ENCODE data around the gene BOLA2B. TPM values are rescaled to one million over a fixed set of nuclear protein-coding genes. Genes with fewer than 3 reads are reported as not detected.
"Not testable (repeated sequence)": the region's sequence is repeated elsewhere in the genome, so short reads cannot be mapped to it uniquely, and the experiment has no call there.

Gene BOLA2B
- total RNA-seq, 1 donor from 2014 or later: 183 TPM

DNA sequence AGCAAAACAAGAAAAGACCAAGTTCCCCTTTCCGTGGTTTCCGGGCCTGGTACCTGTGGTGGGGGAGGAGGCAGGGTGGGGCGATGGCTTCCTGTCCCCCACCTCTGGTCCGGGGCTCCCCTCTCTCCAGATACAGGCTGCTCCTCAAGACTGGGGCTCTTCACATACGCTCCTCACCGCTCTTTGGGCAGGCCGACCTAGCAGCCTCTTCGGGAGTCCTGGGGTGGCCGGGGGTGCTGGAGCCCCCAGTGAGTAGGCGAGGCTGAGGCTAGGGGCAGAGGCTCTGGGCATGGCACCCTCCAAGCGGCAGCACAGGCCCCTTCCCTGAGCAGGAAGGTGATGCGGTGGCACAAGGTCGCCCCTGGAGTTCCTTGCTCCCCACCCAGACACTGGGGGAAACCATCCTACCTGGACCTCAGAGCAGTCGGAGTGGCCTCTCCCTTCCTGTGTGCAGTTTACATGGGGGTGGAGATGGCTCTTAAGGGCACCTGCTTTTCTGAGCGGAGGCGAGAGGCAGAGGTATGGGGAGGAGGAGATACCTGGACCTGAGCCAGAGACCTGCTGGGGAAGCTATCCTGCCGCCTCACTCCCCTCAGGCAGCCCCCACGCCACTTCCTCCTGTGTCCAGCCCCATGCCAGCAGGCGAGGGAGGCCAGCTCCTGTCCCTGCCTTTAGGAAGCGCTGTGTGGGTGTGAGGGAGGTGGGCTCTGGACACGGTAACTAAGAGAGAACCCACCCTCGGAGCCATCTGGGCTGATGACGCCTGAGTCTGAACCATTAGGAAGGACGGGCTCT, 9.2 kb downstream of the BOLA2B start:
- intact Hi-C loops (cut with micrococcal nuclease): no loop called here

DNA sequence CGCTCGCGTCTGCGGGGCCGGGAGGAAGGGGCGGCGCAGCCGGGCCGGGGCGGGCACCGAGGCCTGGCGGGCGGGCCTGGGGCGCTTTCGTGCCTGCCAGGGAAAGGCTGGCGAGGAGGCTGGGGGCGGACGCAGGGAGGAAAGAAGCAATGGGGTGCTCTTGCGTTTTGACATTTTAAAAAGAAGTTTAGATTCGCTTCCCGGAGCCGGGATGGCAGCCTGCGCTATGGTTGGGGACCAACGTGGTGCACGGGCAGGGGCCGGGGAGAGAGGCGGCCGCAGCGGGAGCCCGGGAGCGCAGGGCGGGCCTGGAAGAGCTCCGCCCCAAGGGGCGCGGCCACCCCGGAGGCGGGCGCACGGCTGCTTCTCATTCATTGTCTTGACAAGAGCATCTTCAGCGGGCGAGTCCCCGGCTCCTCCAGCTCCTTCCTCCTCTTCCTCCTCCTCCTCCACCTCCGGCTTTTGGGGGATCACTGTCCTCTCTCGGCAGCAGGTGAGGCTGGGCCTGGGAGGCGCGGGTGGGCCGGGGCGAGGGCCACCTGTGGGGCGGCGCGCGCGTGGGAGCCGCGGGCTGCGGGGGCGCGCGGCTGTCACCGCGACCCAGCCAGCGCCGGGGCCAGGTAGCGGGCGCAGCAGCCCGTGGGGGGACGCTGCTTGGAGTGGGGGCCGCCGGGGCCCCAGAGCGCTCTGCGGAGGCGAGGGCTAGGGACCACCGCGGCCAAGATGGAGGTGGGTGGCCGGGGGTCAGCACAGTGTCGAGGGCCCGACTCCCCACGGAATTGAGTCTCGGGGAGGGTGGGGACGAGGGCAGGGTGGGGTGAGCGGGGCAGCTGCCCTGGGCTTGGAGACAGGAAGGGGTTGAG, 10.0 kb downstream of the BOLA2B start, which contains the start of gene CORO1A:
Gene CORO1A, plus strand, starts transcription at position 370 of the 863 bp plus-strand sequence. CDS start 1,608 bp downstream, outside the sequence.
- intact Hi-C loops (cut with micrococcal nuclease): loop anchor here (1.0 kb wide), 3 partner anchors 40 to 91 kb away; partner anchors contain the start of gene MAPK3

DNA sequence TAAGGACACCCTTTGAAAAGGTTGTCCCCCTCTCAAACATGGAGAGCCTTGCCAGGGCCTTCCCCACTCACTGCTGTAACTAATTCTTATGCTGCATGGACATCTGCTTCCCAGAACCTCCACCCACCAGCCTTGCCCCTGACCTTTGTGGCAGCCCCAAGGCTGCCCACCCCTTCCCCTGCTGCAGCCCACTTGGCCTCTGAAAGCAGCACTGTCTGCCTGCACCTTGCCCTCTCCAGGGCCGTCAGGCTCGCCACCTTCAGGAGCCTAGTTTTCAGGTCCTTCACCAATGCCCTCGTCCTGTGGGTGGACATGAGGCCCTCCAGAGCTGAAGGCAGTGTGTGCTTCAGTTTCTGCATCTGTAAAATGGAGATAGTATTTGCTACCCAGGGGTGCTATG, 12.7 kb downstream of the BOLA2B start:
- intact Hi-C loops (cut with micrococcal nuclease): no loop called here

DNA sequence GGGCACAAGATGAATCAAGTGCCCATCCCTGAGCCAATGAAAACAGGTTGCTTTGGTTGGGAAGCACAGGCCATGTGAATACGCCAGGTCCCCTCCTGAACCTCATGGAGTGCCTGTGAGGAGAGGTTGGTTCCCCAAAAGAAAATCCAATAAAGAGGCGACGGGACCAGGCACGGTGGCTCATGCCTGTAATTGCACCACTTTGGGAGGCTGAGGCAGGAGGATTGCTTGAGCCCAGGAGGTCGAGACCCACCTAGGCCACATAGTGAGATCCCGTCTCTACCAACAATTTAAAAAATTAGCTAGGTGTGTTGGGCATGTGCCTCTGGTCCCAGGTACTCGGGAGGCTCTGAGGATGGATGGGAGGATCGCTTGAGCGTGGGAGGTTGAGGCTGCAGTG, 13.5 kb downstream of the BOLA2B start:
- intact Hi-C loops (cut with micrococcal nuclease): no loop called here

DNA sequence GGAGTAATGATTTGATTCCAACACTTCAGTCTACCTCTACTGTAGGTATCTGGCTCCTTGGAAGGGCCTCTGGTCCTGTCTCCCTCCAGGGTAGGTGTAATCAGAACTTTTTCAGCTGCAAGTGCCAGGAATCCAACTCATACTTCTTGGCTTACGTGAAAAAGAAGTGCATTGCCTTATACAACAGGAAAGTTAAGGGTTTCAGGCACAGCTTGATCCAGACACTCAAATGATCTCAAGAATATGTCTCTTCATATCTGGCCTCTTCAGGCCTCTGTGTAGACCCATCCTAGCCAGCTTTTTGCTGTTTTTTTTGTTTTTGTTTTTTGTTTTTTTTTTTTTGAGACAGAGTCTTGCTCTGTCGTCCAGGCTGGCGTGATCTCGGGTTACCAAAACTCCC, 14.3 kb downstream of the BOLA2B start:
- intact Hi-C loops (cut with micrococcal nuclease): no loop called here

DNA sequence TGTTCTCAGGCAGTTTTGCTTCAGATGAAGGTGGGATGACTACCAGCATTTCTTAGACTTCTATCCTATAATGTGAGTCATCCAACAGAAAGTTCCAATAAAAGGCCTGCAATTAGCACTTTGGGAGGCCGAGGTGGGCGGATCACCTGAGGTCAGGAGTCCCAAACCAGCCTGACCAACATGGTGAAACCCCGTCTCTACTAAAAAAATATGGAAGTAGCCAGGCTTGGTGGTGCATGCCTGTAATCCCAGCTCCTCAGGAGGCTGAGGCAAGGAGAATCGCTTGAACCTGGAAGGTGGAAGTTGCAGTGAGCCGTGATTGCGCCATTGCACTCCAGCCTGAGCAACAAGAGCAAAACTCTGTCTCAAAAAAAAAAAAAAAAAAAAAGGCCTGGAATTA, 16.6 kb downstream of the BOLA2B start:
- intact Hi-C loops (cut with micrococcal nuclease): not testable (repeated sequence)

DNA sequence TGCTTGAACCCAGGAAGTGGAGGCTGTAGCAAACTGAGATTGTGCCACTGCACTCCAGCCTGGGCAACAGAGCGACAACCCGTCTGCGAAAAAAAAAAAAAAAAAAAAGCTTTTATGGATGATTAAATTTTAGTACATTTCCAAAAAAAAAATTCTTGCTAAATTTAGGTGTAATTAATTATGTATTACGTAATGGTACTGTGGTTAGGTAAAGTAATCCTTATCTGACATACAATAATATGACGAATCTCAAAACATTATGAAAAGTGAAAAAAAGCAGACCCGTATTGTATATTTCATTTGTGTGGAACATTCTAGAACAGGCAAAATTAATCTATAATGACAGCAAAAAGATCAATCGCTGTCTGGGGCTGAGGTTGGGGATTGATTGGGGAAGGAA, 20.4 kb downstream of the BOLA2B start:
- intact Hi-C loops (cut with micrococcal nuclease): no loop called here

DNA sequence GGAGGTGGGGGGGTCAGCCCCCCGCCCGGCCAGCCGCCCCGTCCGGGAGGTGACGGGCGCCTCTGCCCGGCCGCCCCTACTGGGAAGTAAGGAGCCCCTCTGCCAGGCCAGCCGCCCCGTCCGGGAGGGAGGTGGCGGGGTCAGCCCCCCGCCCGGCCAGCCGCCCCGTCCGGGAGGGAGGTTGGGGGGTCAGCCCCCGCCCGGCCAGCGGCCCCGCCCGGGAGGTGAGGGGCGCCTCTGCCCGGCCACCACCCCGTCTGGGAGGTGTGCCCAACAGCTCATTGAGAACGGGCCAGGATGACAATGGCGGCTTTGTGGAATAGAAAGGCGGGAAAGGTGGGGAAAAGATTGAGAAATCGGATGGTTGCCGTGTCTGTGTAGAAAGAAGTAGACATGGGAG, 23.3 kb downstream of the BOLA2B start:
- intact Hi-C loops (cut with micrococcal nuclease): not testable (repeated sequence)

DNA sequence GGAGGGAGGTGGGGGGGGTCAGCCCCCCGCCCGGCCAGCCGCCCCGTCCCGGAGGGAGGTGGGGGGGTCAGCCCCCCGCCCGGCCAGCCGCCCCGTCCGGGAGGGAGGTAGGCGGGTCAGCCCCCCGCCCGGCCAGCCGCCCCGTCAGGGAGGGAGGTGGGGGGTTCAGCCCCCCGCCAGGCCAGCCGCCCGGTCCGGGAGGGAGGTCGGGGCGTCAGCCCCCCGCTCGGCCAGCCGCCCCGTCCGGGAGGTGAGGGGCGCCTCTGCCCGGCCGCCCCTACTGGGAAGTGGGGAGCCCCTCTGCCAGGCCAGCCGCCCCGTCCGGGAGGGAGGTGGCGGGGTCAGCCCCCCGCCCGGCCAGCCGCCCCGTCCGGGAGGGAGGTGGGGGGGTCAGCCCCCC, 24.1 kb downstream of the BOLA2B start:
- intact Hi-C loops (cut with micrococcal nuclease): not testable (repeated sequence)

DNA sequence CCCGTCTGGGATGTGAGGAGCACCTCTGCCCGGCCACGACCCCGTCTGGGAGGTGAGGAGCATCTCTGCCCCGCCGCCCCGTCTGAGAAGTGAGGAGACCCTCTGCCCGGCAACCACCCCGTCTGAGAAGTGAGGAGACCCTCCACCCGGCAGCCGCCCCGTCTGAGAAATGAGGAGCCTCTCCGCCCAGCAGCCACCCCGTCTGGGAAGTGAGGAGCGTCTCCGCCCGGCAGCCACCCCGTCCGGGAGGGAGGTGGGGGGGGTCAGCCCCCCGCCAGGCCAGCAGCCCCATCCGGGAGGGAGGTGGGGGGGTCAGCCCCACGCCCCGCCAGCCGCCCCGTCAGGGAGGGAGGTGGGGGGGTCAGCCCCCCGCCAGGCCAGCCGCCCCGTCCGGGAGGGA, 24.7 kb downstream of the BOLA2B start:
- intact Hi-C loops (cut with micrococcal nuclease): not testable (repeated sequence)

DNA sequence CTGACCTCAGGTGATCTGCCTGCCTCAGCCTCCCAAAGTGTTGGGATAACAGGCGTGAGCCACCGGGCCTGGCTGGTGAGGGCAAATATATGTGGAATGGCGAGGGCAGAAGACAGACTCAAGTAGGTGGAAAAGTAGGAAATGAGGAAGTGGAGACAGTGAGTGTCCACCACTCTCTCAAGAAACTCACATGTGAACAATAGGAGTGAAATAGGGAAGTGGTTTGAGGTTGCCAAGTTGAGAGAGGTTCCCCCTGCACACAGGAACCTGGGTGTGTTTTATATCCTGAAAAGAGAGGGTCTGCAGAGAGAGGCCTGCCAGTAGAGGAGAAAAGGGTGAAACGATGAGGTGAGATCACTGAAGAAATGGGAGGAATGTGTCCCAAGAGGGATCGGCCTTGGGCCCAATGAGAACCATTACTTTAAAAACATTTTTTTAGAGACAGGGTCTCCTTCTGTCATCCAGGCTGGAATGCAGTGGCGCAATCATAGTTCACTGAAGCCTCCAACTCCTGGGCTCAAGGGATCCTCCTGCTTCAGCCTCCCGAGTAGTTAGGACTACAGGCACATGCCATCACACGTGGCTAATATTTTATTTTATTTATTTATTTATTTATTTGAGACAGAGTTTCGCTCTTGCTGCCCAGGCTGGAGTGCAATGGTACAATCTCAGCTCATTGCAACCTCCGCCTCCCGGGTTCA, 27.1 kb downstream of the BOLA2B start:
- intact Hi-C loops (cut with micrococcal nuclease): no loop called here

DNA sequence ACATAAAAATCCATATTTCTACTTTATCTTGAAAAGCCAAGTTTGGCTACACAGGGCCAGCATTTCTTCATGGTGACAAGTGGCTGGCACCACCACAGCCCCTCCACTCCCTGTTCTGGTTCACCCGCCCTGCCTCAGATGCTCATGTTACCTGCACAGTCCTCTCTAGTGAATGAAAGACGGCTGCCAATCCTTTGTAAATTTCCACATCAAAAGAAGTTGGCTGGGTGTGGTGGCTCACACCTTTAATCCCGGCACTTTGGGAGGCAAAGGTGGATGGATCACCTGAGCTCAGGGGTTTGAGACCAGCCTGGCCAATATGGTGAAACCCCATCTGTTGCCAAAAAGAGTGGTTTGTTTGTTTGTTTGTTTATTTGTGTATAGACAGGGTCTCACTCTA, 29.9 kb downstream of the BOLA2B start:
- intact Hi-C loops (cut with micrococcal nuclease): no loop called here

DNA sequence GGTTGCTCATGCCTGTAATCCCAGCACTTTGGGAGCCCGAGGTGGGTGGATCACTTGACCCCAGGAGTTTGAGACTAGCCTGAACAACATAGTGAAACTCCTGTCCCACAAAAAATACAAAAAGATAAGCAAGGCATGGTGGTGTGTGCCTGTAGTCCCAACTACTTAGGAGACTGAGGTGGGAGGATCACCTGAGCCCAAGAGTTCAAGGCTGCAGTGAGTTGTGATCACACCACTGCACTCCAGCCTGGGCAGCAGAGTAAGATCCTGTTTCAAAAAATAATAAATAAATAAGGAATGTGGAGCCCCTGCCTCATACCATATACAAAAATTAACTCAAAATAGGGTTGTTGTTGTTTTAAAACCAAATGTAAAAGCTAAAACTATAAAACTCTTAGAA, 36.3 kb downstream of the BOLA2B start:
- intact Hi-C loops (cut with micrococcal nuclease): no loop called here

DNA sequence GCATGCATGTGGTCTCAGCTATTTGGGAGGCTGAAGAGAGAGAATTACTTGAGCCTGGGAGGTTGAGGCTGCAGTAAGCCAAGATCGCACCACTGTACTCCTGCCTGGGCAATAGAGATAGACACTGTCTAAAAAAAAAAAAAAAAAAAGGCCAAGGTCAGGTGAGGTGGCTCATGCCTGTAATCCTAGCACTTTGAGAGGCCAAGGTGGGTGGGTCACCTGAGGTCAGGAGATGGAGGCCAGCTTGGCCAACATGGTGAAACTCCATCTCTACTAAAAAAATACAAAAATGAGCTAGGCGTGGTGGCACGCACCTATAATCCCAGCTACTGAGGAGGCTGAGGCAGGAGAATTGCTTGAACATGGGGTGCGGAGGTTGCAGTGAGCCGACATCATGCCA, 38.3 kb downstream of the BOLA2B start:
- intact Hi-C loops (cut with micrococcal nuclease): no loop called here

DNA sequence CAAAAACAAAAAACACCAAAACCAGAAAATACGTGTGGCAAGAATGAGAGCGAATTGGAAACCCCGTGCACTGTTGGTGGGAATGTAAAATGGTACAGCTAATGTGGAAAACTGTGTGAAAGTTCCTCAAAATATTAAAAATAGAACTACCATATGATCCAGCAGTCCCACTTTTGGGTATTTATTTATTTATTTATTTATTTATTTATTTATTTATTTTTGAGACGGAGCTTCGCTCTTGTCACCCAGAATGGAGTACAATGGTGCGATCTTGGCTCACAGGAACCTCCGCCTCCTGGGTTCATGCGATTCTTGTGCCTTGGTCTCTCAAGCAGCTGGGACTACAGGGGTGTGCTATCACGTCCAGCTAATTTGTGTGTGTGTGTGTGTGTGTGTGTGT, 40.9 kb downstream of the BOLA2B start:
- intact Hi-C loops (cut with micrococcal nuclease): no loop called here

DNA sequence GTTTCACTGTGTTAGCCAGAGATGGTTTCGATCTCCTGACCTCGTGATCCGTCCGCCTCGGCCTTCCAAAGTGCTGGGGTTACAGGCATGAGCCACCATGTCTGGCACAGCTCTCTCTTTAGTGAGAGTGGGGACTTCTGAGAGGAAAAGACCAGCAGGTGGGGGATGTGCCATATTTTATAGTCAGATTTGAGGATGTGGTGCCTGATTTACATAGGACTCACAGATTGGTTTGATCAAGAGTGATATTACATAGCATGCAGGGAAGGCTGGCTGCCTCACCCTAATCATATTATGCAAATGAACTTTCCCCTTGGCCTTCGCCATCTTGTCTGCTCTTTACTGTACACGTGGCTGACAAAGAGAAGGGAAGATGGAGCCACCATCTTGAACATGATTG, 42.4 kb downstream of the BOLA2B start:
- intact Hi-C loops (cut with micrococcal nuclease): no loop called here

DNA sequence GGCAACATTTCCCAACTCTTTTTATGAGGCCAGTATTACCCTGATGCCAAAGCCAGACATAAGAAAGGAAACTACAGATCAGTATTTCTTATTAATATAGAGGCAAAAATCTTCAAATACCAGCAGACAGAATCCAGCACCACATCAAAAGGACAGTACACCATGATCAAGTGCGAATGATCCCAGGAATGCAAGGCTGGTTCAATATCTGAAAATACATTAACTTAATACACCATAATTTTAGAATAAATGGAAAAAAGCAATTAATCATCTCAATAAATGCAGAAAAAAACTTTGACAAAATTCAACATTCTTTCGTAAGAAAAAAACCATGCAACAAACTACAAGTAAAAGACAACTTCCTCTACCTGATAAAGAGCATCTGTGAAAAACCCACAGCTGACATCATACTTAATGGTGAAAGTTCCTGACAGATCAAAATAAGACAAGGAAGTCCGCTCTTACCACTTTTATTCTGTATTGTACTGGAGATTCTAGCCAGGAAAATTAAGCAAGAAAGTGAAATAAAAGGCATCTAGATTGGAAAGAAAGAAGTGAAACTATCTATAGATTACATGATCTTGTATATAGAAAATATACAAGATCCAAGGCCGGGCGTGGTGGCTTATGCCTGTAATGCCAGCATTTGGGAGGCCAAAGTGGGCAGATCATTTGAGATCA, 44.1 kb downstream of the BOLA2B start:
- intact Hi-C loops (cut with micrococcal nuclease): no loop called here

DNA sequence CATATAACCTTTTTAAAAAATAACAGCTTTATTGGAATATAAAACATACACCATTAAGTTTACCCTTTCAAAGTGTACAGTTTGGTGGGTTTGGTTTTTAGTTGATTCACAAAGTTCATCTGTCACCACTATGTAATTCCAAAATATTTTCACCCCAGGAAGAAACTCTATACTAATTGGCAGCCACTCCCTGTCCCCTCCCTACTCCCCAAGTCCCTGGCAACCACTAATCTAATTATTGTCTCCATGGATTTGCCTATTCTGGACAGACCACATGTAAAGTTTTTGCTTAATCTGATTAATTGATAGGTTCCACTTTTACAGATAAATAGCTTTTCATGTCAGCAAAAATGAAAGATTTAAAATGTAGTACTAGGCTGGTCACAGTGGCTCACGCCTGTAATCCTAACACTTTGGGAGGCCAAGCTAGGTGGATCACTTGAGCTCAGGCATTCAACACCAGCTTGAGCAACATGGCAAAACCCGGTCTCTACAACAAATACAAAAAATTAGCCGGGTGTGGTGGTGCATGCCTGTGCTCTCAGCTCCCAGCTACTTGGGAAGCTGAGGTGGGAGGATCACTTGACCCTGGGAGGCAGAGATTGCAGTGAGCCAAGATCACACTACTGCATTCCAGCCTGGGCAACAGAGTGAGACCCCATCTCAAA, 45.5 kb downstream of the BOLA2B start:
- intact Hi-C loops (cut with micrococcal nuclease): no loop called here

DNA sequence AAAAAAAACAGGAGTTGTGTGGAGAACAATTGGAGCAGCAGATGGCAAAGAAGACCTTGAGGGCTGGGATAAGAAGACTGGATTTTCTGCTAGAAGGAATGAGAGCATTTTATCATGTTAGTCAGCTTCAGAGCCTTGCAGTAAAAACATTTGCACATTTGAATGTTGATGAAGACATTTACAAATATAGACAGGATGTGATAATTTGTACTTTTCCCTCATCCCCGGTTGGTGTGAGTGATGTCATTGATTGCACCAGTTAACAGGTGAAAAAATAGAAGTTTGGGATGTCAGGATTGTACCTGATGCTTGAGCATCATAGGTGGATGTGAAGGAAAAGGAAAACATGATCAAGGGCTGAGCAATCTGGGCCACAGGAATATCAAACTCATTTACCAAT, 47.8 kb downstream of the BOLA2B start:
- intact Hi-C loops (cut with micrococcal nuclease): no loop called here

DNA sequence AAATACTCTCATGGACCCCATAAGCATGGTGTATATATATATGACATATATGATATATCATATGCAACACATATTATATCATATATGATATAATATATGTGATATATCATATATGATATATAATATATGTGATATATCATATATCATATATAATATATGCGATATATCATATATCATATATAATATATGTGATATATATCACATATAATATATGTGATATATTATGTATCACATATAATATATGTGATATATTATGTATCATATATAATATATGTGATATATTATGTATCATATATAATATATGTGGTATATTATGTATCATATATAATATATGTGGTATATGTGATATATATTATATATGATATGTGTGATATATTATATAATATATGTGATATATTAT, 48.5 kb downstream of the BOLA2B start:
- intact Hi-C loops (cut with micrococcal nuclease): no loop called here

DNA sequence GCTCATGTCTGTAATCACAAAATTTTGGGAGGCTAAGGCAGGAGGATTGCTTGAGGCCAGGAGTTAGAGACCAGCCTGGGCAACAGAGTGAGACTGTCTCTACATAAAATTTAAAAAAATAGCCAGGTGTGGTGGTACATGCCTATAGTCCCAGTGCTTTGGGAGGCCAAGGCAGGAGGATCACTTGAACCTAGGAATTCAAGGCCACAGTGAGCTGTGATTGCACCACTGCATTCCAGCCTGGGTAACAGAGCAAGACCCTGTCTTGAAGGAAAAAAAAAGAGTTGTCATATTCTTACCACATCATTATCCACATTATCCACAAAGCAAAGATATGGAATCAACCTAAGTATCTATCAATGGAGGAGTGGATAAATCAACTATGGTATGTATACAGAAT, 49.4 kb downstream of the BOLA2B start:
- intact Hi-C loops (cut with micrococcal nuclease): no loop called here
